DOHH2 (cell line): ENCODE measurements around the gene NT5C3A.

Experiments
- EZH2phosphoT487 ChIP-seq: fragments of 200-600 bp; sonication (generic); IDR thresholded peaks from 2 replicates; pipeline ENCODE4 v1.6.1; 2017; ENCODE audit warnings: borderline replicate concordance, mild to moderate bottlenecking, antibody characterized with exemption, low read length, moderate library complexity, mixed read lengths
- TF ChIP-seq, protein P1 (sequence below): fragments of 200-600 bp; sonication (generic); IDR thresholded peaks from one replicate; pipeline ENCODE4 v1.5.1; 2014; ENCODE audit warnings: antibody characterized with exemption, mild to moderate bottlenecking, low read depth, low read length; ENCODE audit not compliant: poor library complexity, severe bottlenecking

DNA sequence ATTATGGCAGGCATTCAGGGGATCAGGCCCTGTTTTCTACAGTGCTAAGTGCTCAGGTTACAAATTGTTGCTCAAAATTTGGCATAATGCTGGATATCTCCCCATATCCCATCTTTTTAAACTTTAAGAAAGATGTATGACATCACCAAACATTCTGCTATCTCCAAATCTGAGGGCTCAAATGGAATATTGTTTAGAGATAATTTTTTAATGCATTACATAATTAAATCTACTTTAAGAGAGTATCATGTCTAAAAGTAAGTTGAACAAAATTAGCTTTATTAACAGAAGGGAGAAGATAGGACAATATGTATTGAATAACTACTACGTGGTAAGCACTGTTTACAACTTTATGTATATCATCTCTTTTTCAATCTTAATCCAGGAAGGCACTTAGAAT, 13.9 kb downstream of the NT5C3A start:
- TF ChIP-seq, protein P1, sequence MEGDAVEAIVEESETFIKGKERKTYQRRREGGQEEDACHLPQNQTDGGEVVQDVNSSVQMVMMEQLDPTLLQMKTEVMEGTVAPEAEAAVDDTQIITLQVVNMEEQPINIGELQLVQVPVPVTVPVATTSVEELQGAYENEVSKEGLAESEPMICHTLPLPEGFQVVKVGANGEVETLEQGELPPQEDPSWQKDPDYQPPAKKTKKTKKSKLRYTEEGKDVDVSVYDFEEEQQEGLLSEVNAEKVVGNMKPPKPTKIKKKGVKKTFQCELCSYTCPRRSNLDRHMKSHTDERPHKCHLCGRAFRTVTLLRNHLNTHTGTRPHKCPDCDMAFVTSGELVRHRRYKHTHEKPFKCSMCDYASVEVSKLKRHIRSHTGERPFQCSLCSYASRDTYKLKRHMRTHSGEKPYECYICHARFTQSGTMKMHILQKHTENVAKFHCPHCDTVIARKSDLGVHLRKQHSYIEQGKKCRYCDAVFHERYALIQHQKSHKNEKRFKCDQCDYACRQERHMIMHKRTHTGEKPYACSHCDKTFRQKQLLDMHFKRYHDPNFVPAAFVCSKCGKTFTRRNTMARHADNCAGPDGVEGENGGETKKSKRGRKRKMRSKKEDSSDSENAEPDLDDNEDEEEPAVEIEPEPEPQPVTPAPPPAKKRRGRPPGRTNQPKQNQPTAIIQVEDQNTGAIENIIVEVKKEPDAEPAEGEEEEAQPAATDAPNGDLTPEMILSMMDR, result no peak
- no peak for TF ChIP-seq EZH2phosphoT487
